Measurements from ENCODE around the gene IKBKG. TPM values are rescaled to one million over a fixed set of nuclear protein-coding genes. Genes with fewer than 3 reads are reported as not detected.

IKBKG gene
- total and polyA plus RNA-seq, 2 of the 8 experiments (the other 6 are each of a cell fraction or from before 2014, with no cell fraction given): 17.5 to 18.1 TPM

- DNase-seq (ENCODE audit: low read depth in 1 of 2, low spot score in 2 of 2): no peak
- H2BK20ac ChIP-seq (ENCODE audit: low read length): no peak overlapping the region
- H3K36me3 ChIP-seq (ENCODE audit: control insufficient read depth in 2 of 4, insufficient read depth in 4 of 4, low read length in 3 of 4): no peaks in the 10 kb centered on the region
- no peaks in the 10 kb centered on the region for H3K79me2 ChIP-seq (ENCODE audit: control insufficient read depth in 1 of 2, insufficient read depth in 2 of 2, low read length in 2 of 2)
- H3K23me2 ChIP-seq (ENCODE audit: low read depth, low read length): peaks cover 9% of the 10 kb centered on the region
- no peak overlapping the region for H2BK120ac ChIP-seq (replicated peaks; ENCODE audit: low read depth, low read length)
- peak overlapping the region; percentile 71; the same call in 1 of the 2 replicates for H3K18ac ChIP-seq (ENCODE audit: extremely low read depth, low read length)
- no peak overlapping the region for H3K23ac ChIP-seq (ENCODE audit: insufficient read length)
- H3K14ac ChIP-seq (ENCODE audit: insufficient read length): no peak overlapping the region
- H3K4me3 ChIP-seq (ENCODE audit: extremely low read depth in 1 of 4, insufficient read depth in 2 of 4, low read depth in 3 of 4, low read length in 4 of 4): peak overlapping the region; percentile 41 to 81 (median 45); a peak in 7 of 8 replicates
- H2BK12ac ChIP-seq (ENCODE audit: low read depth, low read length): 0 out of 2 replicates have a peak overlapping the region, but pooled peaks have one; percentile 84
- peak overlapping the region; percentile 87 for H3K27ac ChIP-seq (ENCODE audit: low read depth, low read length)
- H3K4me2 ChIP-seq (ENCODE audit: insufficient read depth in 1 of 2, low read depth in 2 of 2, low read length in 2 of 2): peak overlapping the region; percentile 93 to 99
- H4K5ac ChIP-seq (ENCODE audit: insufficient read length, low read depth, low read length): peak overlapping the region; percentile 7
- H3K79me1 ChIP-seq (ENCODE audit: low read depth, low read length): no peaks in the 10 kb centered on the region
- no peaks in the 10 kb centered on the region for H3K27me3 ChIP-seq (replicated peaks in 1 of 4; ENCODE audit: control insufficient read depth in 3 of 4, extremely low read depth in 1 of 4, insufficient read depth in 3 of 4, low read length in 3 of 4)
- H3K9ac ChIP-seq (replicated peaks in 1 of 4; ENCODE audit: extremely low read depth in 1 of 4, low read depth in 3 of 4, low read length in 3 of 4): peak overlapping the region in 3 of 4 experiments; percentile 51 to 71 (median 70); a peak in 5 of 7 replicates
- no peak overlapping the region; the same call in 1 of the 2 replicates for H2AFZ ChIP-seq (ENCODE audit: low read length)
- H2BK15ac ChIP-seq (ENCODE audit: low read length): no peak overlapping the region
- peak overlapping the region; percentile 21; the same call in 1 of the 2 replicates for H4K8ac ChIP-seq (ENCODE audit: extremely low read depth, insufficient read depth, low read length)
- H3K4me1 ChIP-seq (replicated peaks in 1 of 4; ENCODE audit: control insufficient read depth in 3 of 4, insufficient read depth in 4 of 4, low read length in 3 of 4): peaks cover 1 to 10% (median 7%) of the 10 kb centered on the region in 4 experiments; a peak in 6 of 7 replicates
- WGBS, 2 experiments (ENCODE audit: extremely low coverage in 1 of 2, insufficient coverage in 1 of 2, insufficient read length in 1 of 2, insufficient replicate concordance in 2 of 2, low coverage in 1 of 2, low lambda C conversion rate in 2 of 2, missing lambda C conversion rate in 1 of 2): 4% methylated on average over 14 of the region's 19 CpGs; no CpG with 5 or more reads in 1 of the 2 experiments
- no peak overlapping the region for H3K4ac ChIP-seq (replicated peaks; ENCODE audit: insufficient read length, low read depth, low read length)
- FAIRE-seq: peak; percentile 71
- no peak overlapping the region for H3K56ac ChIP-seq (replicated peaks; ENCODE audit: insufficient read length, low read depth, low read length)
- peak overlapping the region; percentile 49; the same call in 1 of the 2 replicates for H2BK5ac ChIP-seq (ENCODE audit: low read depth, low read length)
- POLR2A ChIA-PET (ENCODE audit: partially characterized antibody): interaction anchor here (0.7 to 2.4 kb wide), 11 partner anchors 9 to 143 kb away, joined by 3 to 10 read pairs (median 4); partner anchors contain the start of genes EMD, RPL10 and UBL4A
- peak overlapping the region; percentile 93 for H4K91ac ChIP-seq (replicated peaks; ENCODE audit: insufficient read length, low read length)
- H3K9me3 ChIP-seq (ENCODE audit: insufficient read depth in 2 of 2, low read depth in 1 of 2, low read length in 1 of 2): no peaks in the 10 kb centered on the region
- CTCF ChIA-PET (ENCODE audit: partially characterized antibody): interaction anchor here (1.1 kb wide), 1 partner anchor 12 kb away, joined by 3 read pairs; no protein-coding TSS in a partner anchor
- H4K20me1 ChIP-seq (replicated peaks in 1 of 2; ENCODE audit: control insufficient read depth in 1 of 2, insufficient read depth in 2 of 2, low read length in 2 of 2): no peaks in the 10 kb centered on the region
- H2AK5ac ChIP-seq (ENCODE audit: low read depth, low read length): no peak overlapping the region
- TF ChIP-seq ATF3 (IDR thresholded peaks at IDR 0.05; ENCODE audit: insufficient read depth, low read depth, low read length) (no peak), ATF2 (IDR thresholded peaks at IDR 0.05; ENCODE audit: low read length) (no peak), FOSL1 (IDR thresholded peaks at IDR 0.05; ENCODE audit: insufficient read depth, low read depth, low read length) (no peak), ASH2L (IDR thresholded peaks at IDR 0.05; ENCODE audit: low read length) (peak; percentile 8), POLR2A (IDR thresholded peaks at IDR 0.05; ENCODE audit: control extremely low read depth in 1 of 2, low read depth in 2 of 2, low read length in 2 of 2) (0 out of 3 replicates have a peak, but pooled peaks of 1 of the 2 experiments have one; percentile 41), CTBP2 (IDR thresholded peaks at IDR 0.05; ENCODE audit: borderline replicate concordance, insufficient read depth, insufficient read length, low read length) (no peak), CEBPB (IDR thresholded peaks at IDR 0.05; ENCODE audit: low read depth, low read length) (0 out of 2 replicates have a peak, but pooled peaks have one; percentile 5), RFX5 (IDR thresholded peaks at IDR 0.05; ENCODE audit: borderline replicate concordance, low read depth, low read length) (no peak), USF2 (IDR thresholded peaks at IDR 0.05; ENCODE audit: low read length) (peak; percentile 68)
These were observed 30.7 kb upstream of the IKBKG start for GRCh38 chrX:154516656-154517100.

Data from H1 (cell line).